IMR-90 (cell line): ENCODE results near the gene INTS6L. TPM values are rescaled to one million over a fixed set of nuclear protein-coding genes. Genes with fewer than 3 reads are reported as not detected.

Source experiments
- ATAC-seq: fragments of 200-7000 bp; cut with Tn5 transposase; 2 replicates; pipeline ENCODE4 v1.9.1; 2020; ENCODE audit warnings: low read depth, mild to moderate bottlenecking, moderate library complexity
- BruUV-seq: library from RNA; stranded (reverse); fragments of 400-500 nt; replicated peaks from 2 replicates; lab custom pipeline; 2021; lab: Mats Ljungman, UMichigan
- CTCF ChIA-PET: fragments of 300-600 bp; formaldehyde crosslinking; extraction: SDS; loops from one replicate; lab custom pipeline; 2021; ENCODE audit warnings: antibody characterized with exemption; lab: Yijun Ruan, JAX
- POLR2A ChIA-PET: fragments of 300-600 bp; sonication (Branson Sonifier 250); formaldehyde crosslinking; loops from one replicate; lab custom pipeline; 2022; ENCODE audit warnings: antibody characterized with exemption; ENCODE audit not compliant: unreplicated experiment; lab: Charles Lee
- DNase-seq: peaks from one replicate; pipeline ENCODE4 v3.0.0; 2013
- H2AFZ ChIP-seq: replicated peaks from 2 replicates; pipeline ENCODE3; 2013; ENCODE audit warnings: low read length, mild to moderate bottlenecking; ENCODE audit not compliant: poor library complexity
- H2AK5ac ChIP-seq: 2 replicates; pipeline ENCODE4 v1.6.1; 2013; ENCODE audit warnings: low read depth, low read length, inconsistent platforms
- H2AK9ac ChIP-seq: replicated peaks from 2 replicates; pipeline ENCODE3; 2013; ENCODE audit warnings: mild to moderate bottlenecking, low read depth, low read length, moderate library complexity; ENCODE audit not compliant: poor library complexity
- H2BK120ac ChIP-seq: 2 replicates; pipeline ENCODE4 v1.6.1; 2013; ENCODE audit warnings: low read depth, low read length, inconsistent platforms
- H2BK15ac ChIP-seq: 3 replicates; pipeline ENCODE4 v1.6.1; 2013; ENCODE audit warnings: low read depth, low read length, inconsistent platforms
- H2BK20ac ChIP-seq: 2 replicates; pipeline ENCODE4 v1.6.1; 2013; ENCODE audit warnings: low read depth, mild to moderate bottlenecking, inconsistent platforms, low read length, moderate library complexity
- H2BK5ac ChIP-seq: 2 replicates; pipeline ENCODE4 v1.6.1; 2013; ENCODE audit warnings: mild to moderate bottlenecking, low read depth, low read length, inconsistent platforms; ENCODE audit not compliant: poor library complexity, severe bottlenecking
- H3K14ac ChIP-seq: replicated peaks from 2 replicates; pipeline ENCODE4 v1.6.1; 2013; ENCODE audit warnings: low read depth, low read length, inconsistent platforms
- H3K18ac ChIP-seq: 2 replicates; pipeline ENCODE4 v1.6.1; 2013; ENCODE audit warnings: low read depth, low read length, control low read depth
- H3K23ac ChIP-seq: 2 replicates; pipeline ENCODE4 v1.6.1; 2013; ENCODE audit warnings: low read depth, low read length, inconsistent platforms
- H3K27ac ChIP-seq: 2 replicates; pipeline ENCODE4 v1.5.1; 2013; ENCODE audit warnings: mild to moderate bottlenecking, control low read depth, low read length; ENCODE audit not compliant: insufficient read depth
- H3K27me3 ChIP-seq: 2 replicates; pipeline ENCODE4 v1.6.1; 2013; ENCODE audit warnings: low read length; ENCODE audit not compliant: control insufficient read depth, insufficient read depth
- H3K36me3 ChIP-seq: 2 replicates; pipeline ENCODE4 v1.6.1; 2013; ENCODE audit warnings: low read length, mixed read lengths; ENCODE audit not compliant: control insufficient read depth, insufficient read depth
- H3K4ac ChIP-seq: 2 replicates; pipeline ENCODE4 v1.6.1; 2013; ENCODE audit warnings: low read depth, low read length, inconsistent platforms
- H3K4me1 ChIP-seq: 2 replicates; pipeline ENCODE4 v1.6.1; 2013; ENCODE audit warnings: low read length, mixed read lengths; ENCODE audit not compliant: control insufficient read depth, insufficient read depth
- H3K4me2 ChIP-seq: 2 replicates; pipeline ENCODE4 v1.6.1; 2013; ENCODE audit warnings: low read depth, mild to moderate bottlenecking, control low read depth, low read length, moderate library complexity
- H3K4me3 ChIP-seq: 2 replicates; pipeline ENCODE4 v1.5.1; 2013; ENCODE audit warnings: low read depth, mild to moderate bottlenecking, control low read depth, low read length, moderate library complexity; ENCODE audit not compliant: insufficient read depth
- H3K56ac ChIP-seq: 2 replicates; pipeline ENCODE4 v1.6.1; 2013; ENCODE audit warnings: low read length, inconsistent platforms; ENCODE audit not compliant: insufficient read depth; ENCODE audit errors: extremely low read depth
- H3K79me1 ChIP-seq, 2 experiments: 2 replicates each; pipeline ENCODE4 v1.6.1; 2013; ENCODE audit warnings: low read length in 2 of 2, inconsistent platforms in 1 of 2, low read depth in 1 of 2
- H3K9ac ChIP-seq: 2 replicates; pipeline ENCODE4 v1.6.1; 2013; ENCODE audit warnings: low read depth, low read length, control low read depth
- H3K9me1 ChIP-seq: 2 replicates; pipeline ENCODE4 v1.6.1; 2013; ENCODE audit warnings: low read length, inconsistent platforms; ENCODE audit not compliant: insufficient read depth
- H3K9me3 ChIP-seq: 2 replicates; pipeline ENCODE4 v1.6.1; 2013; ENCODE audit warnings: low read length; ENCODE audit not compliant: control insufficient read depth, insufficient read depth
- H4K20me1 ChIP-seq: 2 replicates; pipeline ENCODE4 v1.6.1; 2013; ENCODE audit warnings: low read length, inconsistent platforms; ENCODE audit not compliant: insufficient read depth
- H4K5ac ChIP-seq: 2 replicates; pipeline ENCODE4 v1.6.1; 2013; ENCODE audit warnings: mild to moderate bottlenecking, low read depth, low read length, control low read depth
- H4K8ac ChIP-seq, 2 experiments: 2 replicates each; pipeline ENCODE4 v1.6.1; 2013; ENCODE audit warnings: low read depth in 2 of 2, low read length in 2 of 2, control low read depth in 1 of 2, inconsistent platforms in 1 of 2
- H4K91ac ChIP-seq: 2 replicates; pipeline ENCODE4 v1.6.1; 2013; ENCODE audit warnings: low read depth, low read length, inconsistent platforms; ENCODE audit not compliant: insufficient read depth
- USF2 ChIP-seq: fragments of 150-350 bp; IDR thresholded peaks from 2 replicates; pipeline ENCODE4 v1.6.1; 2017; ENCODE audit warnings: mild to moderate bottlenecking, antibody characterized with exemption, low read length, low read depth
- WGBS, 2 experiments: methylation state at CpG; one replicate each; pipeline versions ENCODE4 v1.1.5 to v1.1.7; 2013; ENCODE audit warnings: missing lambda C conversion rate in 2 of 2; ENCODE audit not compliant: insufficient read length in 1 of 2; ENCODE audit errors: extremely low coverage in 2 of 2; 5-methylcytosine and 5-hydroxymethylcytosine counted together
- dilution Hi-C: fragments of 300-500 bp; cut with HindIII; formaldehyde crosslinking; loops from one replicate; pipeline ENCODE4 v1.14.3; 2018; ENCODE audit warnings: low sequenced_read_pairs; ENCODE audit not compliant: unreplicated experiment
- in situ Hi-C: fragments of 300-500 bp; cut with MboI; formaldehyde crosslinking; loops from 3 replicates; pipeline ENCODE4 v1.14.3; 2019; ENCODE audit warnings: low sequenced_read_pairs, inconsistent platforms, mixed read lengths
- intact Hi-C: fragments of 100-400 bp; cut with micrococcal nuclease; formaldehyde crosslinking; loops from 2 replicates; pipeline ENCODE4 v1.10.0; 2022
- polyA plus RNA-seq, 3 experiments: library from polyadenylated mRNA; depleted of rRNA; stranded (reverse); fragments of >200 nt; gene quantifications; 2 replicates each; pipeline ENCODE4 v1.2.3, GENCODE V29; 2012; ENCODE audit warnings: low replicate concordance in 1 of 3
- total RNA-seq: library from RNA; depleted of rRNA; stranded (reverse); fragments of >200 nt; gene quantifications from 2 replicates; pipeline ENCODE4 v1.2.3, GENCODE V29; 2012

The INTS6L gene
- total and polyA plus RNA-seq, 2 of the 4 experiments (the other 2 are of a cell fraction), result 2.7 to 5.1 TPM

DNA sequence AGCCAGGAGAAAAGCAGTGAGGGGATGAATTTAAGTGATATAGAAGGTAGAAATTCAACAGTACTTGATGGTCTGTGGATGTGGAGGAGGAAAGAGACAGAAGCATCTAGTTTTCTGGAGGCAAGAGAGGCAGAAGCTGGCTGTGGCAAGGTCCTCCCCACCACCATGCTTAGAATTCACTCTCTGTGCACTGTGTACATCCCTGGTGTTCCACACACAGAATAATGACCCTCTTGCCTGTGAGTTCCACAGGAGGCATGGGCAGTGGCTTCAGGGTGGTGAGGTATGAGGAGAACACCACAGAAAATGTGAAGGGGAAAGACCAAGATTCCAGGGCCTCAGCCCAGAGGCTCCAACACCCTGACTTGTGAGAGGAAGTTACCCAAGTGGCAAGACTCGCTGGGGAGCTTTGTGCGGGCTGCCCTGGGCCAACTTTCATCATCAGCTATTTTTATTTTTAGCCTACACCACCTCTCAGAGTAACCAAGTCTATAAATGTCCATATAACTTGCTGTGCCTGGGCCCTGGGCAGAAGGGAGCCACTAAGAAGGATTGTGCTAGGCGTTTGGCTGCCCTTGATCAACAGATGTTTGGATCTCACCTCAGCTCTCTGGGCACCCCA lies 7.8 kb upstream of the INTS6L start:
- no peak overlapping the region for H2BK20ac ChIP-seq
- no peak overlapping the region for H3K4me3 ChIP-seq
- H3K23ac ChIP-seq, result no peak overlapping the region
- ChIA-PET POLR2A (no interaction called here), CTCF (no interaction called here)
- H2BK120ac ChIP-seq, result no peak overlapping the region
- intact Hi-C loops (no loop called here), in situ Hi-C loops (no loop called here), dilution Hi-C loops (no loop called here)
- no peaks in the 10 kb centered on the region for H3K36me3 ChIP-seq
- H3K9ac ChIP-seq, result no peak overlapping the region
- no peak overlapping the region for H3K18ac ChIP-seq
- no peak overlapping the region for H2AK9ac ChIP-seq
- no peak overlapping the region for H2BK5ac ChIP-seq
- no peaks in the 10 kb centered on the region for H3K4me1 ChIP-seq
- no peaks in the 10 kb centered on the region for H3K79me1 ChIP-seq
- H3K27me3 ChIP-seq, result peaks cover 2% of the 10 kb centered on the region; the same call in 1 of the 2 replicates
- H3K9me3 ChIP-seq, result no peaks in the 10 kb centered on the region
- BruUV-seq, result no TSS peak
- H3K4ac ChIP-seq, result no peak overlapping the region
- H3K9me1 ChIP-seq, result no peaks in the 10 kb centered on the region
- H2AFZ ChIP-seq, result no peak overlapping the region
- WGBS, 2 experiments, result no CpG with 5 or more reads among the region's 3 CpGs
- no peak overlapping the region for H4K5ac ChIP-seq
- no peak overlapping the region for H2BK15ac ChIP-seq
- H3K27ac ChIP-seq, result no peak overlapping the region
- no peak overlapping the region for H3K14ac ChIP-seq
- no peak for ATAC-seq
- no peak overlapping the region for H4K91ac ChIP-seq
- no peak overlapping the region for H3K56ac ChIP-seq
- no peak for DNase-seq
- H2AK5ac ChIP-seq, result no peak overlapping the region
- no peaks in the 10 kb centered on the region for H4K20me1 ChIP-seq
- H3K4me2 ChIP-seq, result no peak overlapping the region
- H4K8ac ChIP-seq, result no peak overlapping the region
- no peak for TF ChIP-seq USF2
